Lower lobe of right lung (tissue), 2 donors: Measurements from ENCODE around the gene GRID1. TPM values are rescaled to one million over a fixed set of nuclear protein-coding genes. Genes with fewer than 3 reads are reported as not detected.
A peak's percentile ranks its signal among the peaks of the same experiment; 100 is the strongest.
"Not testable (repeated sequence)": the region's sequence is repeated elsewhere in the genome, so short reads cannot be mapped to it uniquely, and the experiment has no call there.

Experiments
- ATAC-seq, 2 donors: fragments of 200-7000 bp; cut with Tn5 transposase; one replicate each; pipeline ENCODE4 v1.9.1; 2020 to 2022; ENCODE audit warnings: mild to moderate bottlenecking in 2 of 2, moderate library complexity in 2 of 2
- DNase-seq: peaks from one replicate; pipeline ENCODE4 v3.0.0-alpha.2; 2020
- H3K27ac ChIP-seq: fragments of 200-600 bp; one replicate; pipeline ENCODE4 v1.8.0; 2022
- H3K27me3 ChIP-seq: fragments of 200-600 bp; one replicate; pipeline ENCODE4 v1.8.0; 2022; ENCODE audit warnings: low read depth
- H3K36me3 ChIP-seq: fragments of 200-600 bp; one replicate; pipeline ENCODE4 v1.8.0; 2022; ENCODE audit warnings: mild to moderate bottlenecking
- H3K4me1 ChIP-seq: fragments of 200-600 bp; one replicate; pipeline ENCODE4 v1.8.0; 2022
- H3K4me3 ChIP-seq: fragments of 200-600 bp; one replicate; pipeline ENCODE4 v1.8.0; 2022; ENCODE audit warnings: mild to moderate bottlenecking
- H3K9me3 ChIP-seq: fragments of 200-600 bp; one replicate; pipeline ENCODE4 v1.8.0; 2022
- intact Hi-C: fragments of 100-400 bp; cut with DNase I; formaldehyde crosslinking; loops from one replicate; pipeline ENCODE4 v1.11.0; 2022
- total RNA-seq: library from RNA; stranded (reverse); fragmentation: NEBNext Ultra II Directional; extraction: Animal tissue kit (Norgen Biotek cat#: 25700); gene quantifications from one replicate; pipeline ENCODE4 v1.2.1, GENCODE V29; 2021
- TF ChIP-seq, protein P1 (sequence below): fragments of 200-600 bp; IDR thresholded peaks from one replicate; pipeline ENCODE4 v1.8.0; 2022; ENCODE audit warnings: antibody characterized with exemption, mild to moderate bottlenecking
- donor health status: DM: no; HTN: yes; CAD: no; lungs with severe emphysema.

GRID1 gene
- total RNA-seq, 1 donor from 2014 or later: 2.5 TPM

DNA sequence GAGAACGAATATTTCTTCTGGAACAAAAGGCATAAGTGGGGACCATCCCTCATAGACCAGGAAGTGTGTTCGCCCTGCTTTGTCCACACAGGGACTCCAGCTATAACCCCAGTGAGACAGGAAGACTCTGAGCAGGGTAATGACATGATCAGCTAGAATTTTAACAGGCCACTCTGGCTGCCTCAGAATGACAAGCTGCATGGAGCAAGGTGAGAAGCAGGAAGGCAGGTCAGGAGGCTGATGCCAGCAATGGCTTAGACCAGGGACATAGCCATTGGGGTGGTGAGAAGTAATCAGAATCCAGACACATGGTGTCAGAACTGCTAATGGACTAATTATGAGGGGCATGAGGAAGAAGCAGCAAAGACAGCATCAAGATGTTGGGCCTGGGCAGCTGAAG is 264.6 kb downstream of the GRID1 start:
- intact Hi-C loops: no loop called here
- H3K4me1 ChIP-seq: no peaks in the 10 kb centered on the region
- no peak for ATAC-seq
- H3K27me3 ChIP-seq: no peaks in the 10 kb centered on the region
- no peaks in the 10 kb centered on the region for H3K9me3 ChIP-seq
- no peak overlapping the region for H3K4me3 ChIP-seq
- DNase-seq: no peak
- no peak overlapping the region for H3K27ac ChIP-seq
- TF ChIP-seq, protein P1, sequence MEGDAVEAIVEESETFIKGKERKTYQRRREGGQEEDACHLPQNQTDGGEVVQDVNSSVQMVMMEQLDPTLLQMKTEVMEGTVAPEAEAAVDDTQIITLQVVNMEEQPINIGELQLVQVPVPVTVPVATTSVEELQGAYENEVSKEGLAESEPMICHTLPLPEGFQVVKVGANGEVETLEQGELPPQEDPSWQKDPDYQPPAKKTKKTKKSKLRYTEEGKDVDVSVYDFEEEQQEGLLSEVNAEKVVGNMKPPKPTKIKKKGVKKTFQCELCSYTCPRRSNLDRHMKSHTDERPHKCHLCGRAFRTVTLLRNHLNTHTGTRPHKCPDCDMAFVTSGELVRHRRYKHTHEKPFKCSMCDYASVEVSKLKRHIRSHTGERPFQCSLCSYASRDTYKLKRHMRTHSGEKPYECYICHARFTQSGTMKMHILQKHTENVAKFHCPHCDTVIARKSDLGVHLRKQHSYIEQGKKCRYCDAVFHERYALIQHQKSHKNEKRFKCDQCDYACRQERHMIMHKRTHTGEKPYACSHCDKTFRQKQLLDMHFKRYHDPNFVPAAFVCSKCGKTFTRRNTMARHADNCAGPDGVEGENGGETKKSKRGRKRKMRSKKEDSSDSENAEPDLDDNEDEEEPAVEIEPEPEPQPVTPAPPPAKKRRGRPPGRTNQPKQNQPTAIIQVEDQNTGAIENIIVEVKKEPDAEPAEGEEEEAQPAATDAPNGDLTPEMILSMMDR: no peak
- no peaks in the 10 kb centered on the region for H3K36me3 ChIP-seq

DNA sequence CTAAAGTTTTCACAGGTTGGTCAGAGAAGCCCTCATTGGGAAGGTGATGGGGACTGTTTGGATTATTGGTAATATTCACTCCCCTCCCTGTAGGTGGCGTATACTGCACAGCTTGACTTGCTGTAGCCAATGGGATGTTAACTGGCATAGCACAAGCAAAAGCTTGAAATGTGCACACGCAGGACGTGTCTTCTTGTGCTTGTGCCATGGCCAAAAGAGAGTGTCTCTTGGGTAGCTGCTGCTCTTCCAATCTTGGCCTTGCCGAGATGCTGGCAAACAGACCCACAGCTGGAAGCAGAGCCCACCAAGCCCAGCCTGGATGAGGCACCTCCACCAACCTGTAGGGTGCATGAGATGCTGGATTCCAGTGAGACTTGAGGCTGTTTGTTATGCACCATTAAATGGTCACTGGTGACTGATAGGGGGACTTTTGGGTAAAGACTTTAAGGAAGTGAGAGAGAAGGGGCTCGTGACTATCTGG is 266.0 kb downstream of the GRID1 start:
- no peaks in the 10 kb centered on the region for H3K9me3 ChIP-seq
- ATAC-seq: peak; percentile 39 to 47
- H3K4me3 ChIP-seq: no peak overlapping the region
- H3K4me1 ChIP-seq: no peaks in the 10 kb centered on the region
- no peaks in the 10 kb centered on the region for H3K36me3 ChIP-seq
- H3K27ac ChIP-seq: no peak overlapping the region
- no peak for DNase-seq
- intact Hi-C loops: no loop called here
- H3K27me3 ChIP-seq: no peaks in the 10 kb centered on the region
- TF ChIP-seq, protein P1: peak; percentile 34

DNA sequence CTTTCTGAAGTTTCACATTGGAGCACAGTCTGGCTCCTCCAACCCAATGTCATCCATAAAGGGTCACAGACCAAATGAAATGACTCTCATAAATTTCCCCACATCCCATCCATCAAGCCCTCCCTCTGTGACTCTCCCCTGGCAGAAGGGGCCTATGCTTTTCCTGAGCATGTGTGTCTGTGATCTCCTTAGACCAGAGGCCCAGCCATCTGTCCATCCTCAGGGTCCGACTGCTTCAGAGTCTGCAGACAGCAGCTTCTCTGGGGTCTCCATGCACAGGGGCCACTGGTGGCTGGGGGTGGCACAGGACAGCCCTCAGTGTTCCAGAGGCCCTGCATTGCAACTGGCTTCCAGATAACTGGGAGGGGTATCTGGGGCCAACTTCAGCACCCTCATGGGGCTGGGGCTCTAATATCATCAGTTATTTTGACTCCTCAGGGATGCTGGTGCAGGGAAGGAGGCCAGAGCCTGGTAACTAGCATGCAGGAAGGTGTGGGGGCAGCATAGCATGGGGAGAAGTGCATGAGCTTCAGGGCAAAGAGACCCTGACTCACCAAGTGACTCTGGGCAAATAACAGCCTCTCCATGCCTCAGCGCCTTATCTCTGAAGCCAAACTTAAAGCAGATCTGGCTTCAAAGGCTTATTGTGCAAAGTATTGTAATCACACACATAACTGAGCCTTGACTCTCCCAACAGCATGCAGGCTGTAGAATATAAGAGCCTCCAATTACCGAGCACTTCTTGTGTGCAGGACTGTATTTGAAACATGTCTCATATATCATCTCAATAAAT is 266.9 kb downstream of the GRID1 start:
- no peaks in the 10 kb centered on the region for H3K9me3 ChIP-seq
- ATAC-seq (no peak), DNase-seq (no peak)
- no peak overlapping the region for H3K4me3 ChIP-seq
- no peaks in the 10 kb centered on the region for H3K36me3 ChIP-seq
- H3K27ac ChIP-seq: no peak overlapping the region
- H3K27me3 ChIP-seq: no peaks in the 10 kb centered on the region
- TF ChIP-seq, protein P1: no peak
- intact Hi-C loops: no loop called here
- no peaks in the 10 kb centered on the region for H3K4me1 ChIP-seq

DNA sequence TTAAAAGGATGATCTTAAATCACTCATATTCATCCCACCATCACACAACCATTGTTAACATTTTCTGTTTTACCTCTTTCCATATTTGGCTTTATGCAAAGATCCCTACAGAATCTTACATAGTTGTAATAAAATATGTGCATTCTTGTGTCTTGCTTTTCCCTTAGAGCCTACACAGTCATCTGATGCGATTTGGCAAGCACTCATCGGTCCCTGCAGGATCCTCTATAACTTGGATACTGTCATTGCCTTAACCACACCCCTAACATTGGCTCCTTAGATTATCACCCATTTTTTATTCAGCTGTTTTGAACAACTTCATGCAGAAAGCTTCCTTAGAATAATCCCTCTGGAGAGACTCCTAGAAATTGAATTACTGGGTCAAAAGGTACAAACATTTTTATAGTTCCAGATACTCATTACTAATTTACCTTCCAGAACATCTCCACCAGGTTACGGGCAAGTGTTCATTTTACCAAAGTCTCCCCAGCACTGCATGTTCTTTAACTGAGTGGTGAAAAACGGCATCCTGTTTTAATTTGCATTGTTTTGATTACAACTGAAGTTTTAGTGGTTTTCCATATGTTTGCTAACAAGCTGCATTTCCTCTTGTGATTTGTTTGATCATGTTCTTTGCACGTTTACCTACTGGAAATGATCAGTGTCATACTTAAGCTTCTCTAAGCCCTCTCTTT is 268.3 kb downstream of the GRID1 start:
- Histone ChIP-seq H3K36me3 (no peaks in the 10 kb centered on the region), H3K27me3 (no peaks in the 10 kb centered on the region), H3K9me3 (no peaks in the 10 kb centered on the region), H3K27ac (no peak overlapping the region), H3K4me3 (no peak overlapping the region), H3K4me1 (no peaks in the 10 kb centered on the region)
- TF ChIP-seq, protein P1: no peak
- DNase-seq: no peak
- intact Hi-C loops: no loop called here
- no peak for ATAC-seq

DNA sequence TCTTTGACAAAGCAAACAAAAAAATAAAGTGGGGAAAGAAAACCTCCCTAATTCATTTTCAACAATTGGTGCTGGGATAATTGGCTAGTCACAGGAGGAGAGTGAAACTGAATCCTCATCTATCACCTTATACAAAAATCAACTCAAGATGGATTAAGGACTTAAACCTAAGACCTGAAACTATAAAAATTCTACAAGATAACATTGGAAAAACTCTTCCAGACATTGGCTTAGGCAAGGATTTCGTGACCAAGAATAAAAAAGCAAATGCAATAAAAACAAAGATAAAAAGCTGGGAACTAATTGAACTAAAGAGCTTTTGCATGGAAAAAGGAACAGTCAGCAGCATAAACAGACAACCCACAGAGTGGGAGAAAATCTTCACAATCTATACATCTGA is 271.5 kb downstream of the GRID1 start:
- H3K27me3 ChIP-seq, H3K4me3 ChIP-seq, H3K36me3 ChIP-seq, DNase-seq, H3K9me3 ChIP-seq, intact Hi-C loops, H3K27ac ChIP-seq, H3K4me1 ChIP-seq, ATAC-seq: not testable (repeated sequence)

DNA sequence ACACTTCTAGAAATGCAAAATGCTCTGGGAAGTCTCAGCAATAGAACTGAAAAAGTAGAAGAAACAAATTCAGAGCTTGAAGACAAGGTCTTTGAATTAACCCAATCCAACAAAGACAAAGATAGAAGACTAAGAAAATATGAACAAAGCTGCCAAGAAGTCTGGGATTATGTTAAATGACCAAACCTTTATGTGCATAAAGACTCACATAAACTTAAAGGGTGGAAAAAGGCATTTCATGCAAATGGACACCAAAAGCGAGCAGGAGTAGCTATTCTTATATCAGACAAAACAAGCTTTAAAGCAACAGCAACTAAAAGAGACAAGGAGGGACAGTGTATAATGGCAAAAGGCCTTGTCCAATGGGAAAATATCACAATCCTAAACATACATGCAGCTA is 274.3 kb downstream of the GRID1 start:
- ATAC-seq, H3K9me3 ChIP-seq, H3K36me3 ChIP-seq, H3K27ac ChIP-seq, H3K4me3 ChIP-seq, intact Hi-C loops, H3K27me3 ChIP-seq, DNase-seq, H3K4me1 ChIP-seq: not testable (repeated sequence)
